ENCODE results near the gene GCG.

DNA sequence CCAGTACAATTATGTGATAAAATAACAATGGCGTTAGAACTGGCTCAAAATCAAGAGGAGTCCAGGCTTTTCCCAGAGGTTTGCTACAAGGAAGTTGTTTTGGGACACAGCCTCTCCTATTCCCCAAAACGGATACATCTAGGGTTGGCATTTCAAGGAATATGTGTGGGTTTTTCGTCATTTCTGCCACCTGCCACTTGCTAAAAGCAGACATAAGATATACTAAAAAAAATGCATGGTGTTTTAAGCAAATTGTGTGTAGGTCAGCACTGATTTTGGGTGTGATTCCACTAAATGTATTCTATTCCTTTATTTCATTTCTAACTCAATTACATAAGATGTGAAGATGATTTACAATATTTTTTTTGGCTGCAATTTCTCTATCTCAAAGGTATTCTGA, 36.4 kb upstream of the GCG start:
- TF ChIP-seq POLR2A (IDR thresholded peaks at IDR 0.05) (no peak), CTCF (IDR thresholded peaks at IDR 0.05) (no peak)
